PC-3 (cell line): ENCODE data around the gene SPCS3. TPM values are rescaled to one million over a fixed set of nuclear protein-coding genes. Genes with fewer than 3 reads are reported as not detected.

Experiments used
- ATAC-seq: fragments of 200-7000 bp; cut with Tn5 transposase; 2 replicates; pipeline ENCODE4 v1.9.1; 2020; ENCODE audit warnings: mild to moderate bottlenecking, moderate library complexity
- BruUV-seq: library from RNA; stranded (reverse); fragments of 400-500 nt; replicated peaks from 2 replicates; lab custom pipeline; 2021; lab: Mats Ljungman, UMichigan
- CTCF ChIA-PET: fragments of 300-600 bp; sonication (Branson Sonifier 250); formaldehyde crosslinking; loops from one replicate; lab custom pipeline; 2022; ENCODE audit warnings: antibody characterized with exemption; lab: Charles Lee
- POLR2A ChIA-PET: fragments of 300-600 bp; sonication (Branson Sonifier 250); formaldehyde crosslinking; loops from one replicate; lab custom pipeline; 2022; ENCODE audit warnings: antibody characterized with exemption; ENCODE audit not compliant: unreplicated experiment; lab: Charles Lee
- DNase-seq: peaks from one replicate; pipeline ENCODE4 v3.0.0-alpha.2; 2015
- H2AFZ ChIP-seq: fragments of 300-600 bp; sonication (generic); 2 replicates; pipeline ENCODE4 v1.6.0; 2016; ENCODE audit warnings: antibody characterized with exemption, low read length
- H3F3A ChIP-seq: fragments of 300-600 bp; sonication (generic); one replicate; pipeline ENCODE4 v1.6.0; 2017; ENCODE audit warnings: antibody characterized with exemption, low read length, control low read depth, mild to moderate bottlenecking; ENCODE audit not compliant: unreplicated experiment
- H3K27ac ChIP-seq: fragments of 300-600 bp; sonication (generic); 2 replicates; pipeline ENCODE4 v1.5.1; 2016; ENCODE audit warnings: mild to moderate bottlenecking, low read length
- H3K27me3 ChIP-seq: fragments of 300-600 bp; sonication (generic); 2 replicates; pipeline ENCODE4 v1.6.1; 2016; ENCODE audit warnings: low read length, mixed read lengths
- H3K36me3 ChIP-seq: fragments of 300-600 bp; sonication (generic); 2 replicates; pipeline ENCODE4 v1.6.1; 2016; ENCODE audit warnings: low read depth, mixed run types, low read length, mixed read lengths
- H3K4me1 ChIP-seq: fragments of 300-600 bp; sonication (generic); 2 replicates; pipeline ENCODE4 v1.5.1; 2016; ENCODE audit warnings: low read length; ENCODE audit not compliant: insufficient read depth
- H3K4me2 ChIP-seq: fragments of 300-600 bp; sonication (generic); 2 replicates; pipeline ENCODE4 v1.6.0; 2016; ENCODE audit warnings: low read length
- H3K4me3 ChIP-seq: fragments of 300-600 bp; sonication (generic); 2 replicates; pipeline ENCODE4 v1.5.1; 2016; ENCODE audit warnings: mild to moderate bottlenecking, low read length, mixed read lengths
- H3K79me2 ChIP-seq: fragments of 300-600 bp; sonication (generic); 2 replicates; pipeline ENCODE4 v1.6.1; 2017; ENCODE audit warnings: low read length, mixed read lengths
- H3K9ac ChIP-seq: fragments of 300-600 bp; sonication (generic); 2 replicates; pipeline ENCODE4 v1.6.0; 2016; ENCODE audit warnings: mild to moderate bottlenecking, low read length
- H3K9me2 ChIP-seq: fragments of 300-600 bp; sonication (generic); replicated peaks from 2 replicates; pipeline ENCODE4 v1.6.1; 2016; ENCODE audit warnings: mixed run types, low read length, mixed read lengths
- H3K9me3 ChIP-seq: fragments of 300-600 bp; sonication (generic); 2 replicates; pipeline ENCODE4 v1.6.1; 2016; ENCODE audit warnings: low read length, mixed read lengths
- H4K20me1 ChIP-seq: fragments of 300-600 bp; sonication (generic); 2 replicates; pipeline ENCODE4 v1.6.1; 2016; ENCODE audit warnings: low read length, mixed read lengths
- EZH2 ChIP-seq: fragments of 300-600 bp; sonication (generic); IDR thresholded peaks from one replicate; pipeline ENCODE4 v1.6.1; 2017; ENCODE audit warnings: antibody characterized with exemption, mild to moderate bottlenecking, low read length; ENCODE audit not compliant: unreplicated experiment
- EZH2phosphoT487 ChIP-seq: fragments of 300-600 bp; sonication (generic); IDR thresholded peaks from 2 replicates; pipeline ENCODE4 v1.6.1; 2018; ENCODE audit warnings: mild to moderate bottlenecking, antibody characterized with exemption, low read length, borderline replicate concordance
- intact Hi-C: fragments of 100-400 bp; cut with micrococcal nuclease; formaldehyde crosslinking; loops from 2 replicates; pipeline ENCODE4 v1.9.0; 2023
- total RNA-seq: library from RNA; depleted of rRNA; stranded (reverse); fragments of >200 nt; gene quantifications from 2 replicates; pipeline ENCODE4 v1.2.3, GENCODE V29; 2014
- TF ChIP-seq, protein P1 (sequence below): fragments of 300-600 bp; sonication (generic); conservative IDR thresholded peaks from 2 replicates; pipeline ENCODE4 v1.5.1; 2017; ENCODE audit warnings: antibody characterized with exemption, low read depth, mild to moderate bottlenecking, low read length

Gene SPCS3
- total RNA-seq, 1 experiment from 2014 or later: 56.1 TPM

DNA sequence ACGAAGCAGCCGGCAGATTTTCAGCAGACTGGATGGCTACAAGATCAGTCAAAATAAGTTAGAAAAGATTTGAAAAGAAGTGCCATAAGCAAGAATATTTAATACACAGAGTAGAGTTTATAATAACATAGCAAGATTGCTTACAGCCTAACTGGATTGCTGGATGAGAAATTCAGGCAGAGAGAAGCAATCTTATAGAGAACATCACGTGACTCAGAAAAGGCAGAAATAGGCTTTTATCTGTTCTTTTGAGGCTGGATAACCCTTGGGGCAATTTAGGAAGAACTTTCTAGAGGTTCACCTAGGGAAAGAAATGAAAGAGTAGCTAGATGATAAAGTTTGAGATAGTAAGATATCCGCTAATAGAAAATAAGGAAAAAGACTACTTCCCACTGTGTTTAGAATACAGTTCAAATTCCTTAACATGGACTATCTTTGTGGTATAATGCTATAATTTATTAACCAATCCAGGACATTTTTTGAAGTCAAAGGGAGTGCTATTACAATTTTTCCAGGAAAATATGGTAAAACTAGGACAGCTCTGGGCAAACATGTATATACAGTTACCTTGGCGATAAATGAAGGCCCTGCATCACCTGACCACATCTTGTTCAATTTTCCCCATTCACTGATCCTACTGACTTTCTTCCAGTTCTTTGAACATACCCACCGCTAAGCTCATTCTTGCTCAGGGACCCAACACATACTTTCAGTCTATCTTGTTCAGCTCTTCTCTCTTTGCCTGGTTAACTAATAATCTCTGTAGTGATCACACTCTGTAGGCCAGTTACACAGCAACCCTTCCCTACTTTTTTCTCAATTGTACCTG, 12.7 kb upstream of the SPCS3 start:
- Histone ChIP-seq H3F3A (peaks cover 4% of the 10 kb centered on the region), H3K4me3 (no peak overlapping the region), H3K9me3 (no peaks in the 10 kb centered on the region), H3K4me1 (peaks cover 23% of the 10 kb centered on the region), H3K36me3 (no peaks in the 10 kb centered on the region), H3K4me2 (no peak overlapping the region), H3K79me2 (no peaks in the 10 kb centered on the region), H3K9me2 (no peaks in the 10 kb centered on the region), H3K27me3 (no peaks in the 10 kb centered on the region), H4K20me1 (no peaks in the 10 kb centered on the region), H3K27ac (no peak overlapping the region), H3K9ac (no peak overlapping the region), H2AFZ (no peak overlapping the region)
- no peak for DNase-seq
- TF ChIP-seq, protein P1, sequence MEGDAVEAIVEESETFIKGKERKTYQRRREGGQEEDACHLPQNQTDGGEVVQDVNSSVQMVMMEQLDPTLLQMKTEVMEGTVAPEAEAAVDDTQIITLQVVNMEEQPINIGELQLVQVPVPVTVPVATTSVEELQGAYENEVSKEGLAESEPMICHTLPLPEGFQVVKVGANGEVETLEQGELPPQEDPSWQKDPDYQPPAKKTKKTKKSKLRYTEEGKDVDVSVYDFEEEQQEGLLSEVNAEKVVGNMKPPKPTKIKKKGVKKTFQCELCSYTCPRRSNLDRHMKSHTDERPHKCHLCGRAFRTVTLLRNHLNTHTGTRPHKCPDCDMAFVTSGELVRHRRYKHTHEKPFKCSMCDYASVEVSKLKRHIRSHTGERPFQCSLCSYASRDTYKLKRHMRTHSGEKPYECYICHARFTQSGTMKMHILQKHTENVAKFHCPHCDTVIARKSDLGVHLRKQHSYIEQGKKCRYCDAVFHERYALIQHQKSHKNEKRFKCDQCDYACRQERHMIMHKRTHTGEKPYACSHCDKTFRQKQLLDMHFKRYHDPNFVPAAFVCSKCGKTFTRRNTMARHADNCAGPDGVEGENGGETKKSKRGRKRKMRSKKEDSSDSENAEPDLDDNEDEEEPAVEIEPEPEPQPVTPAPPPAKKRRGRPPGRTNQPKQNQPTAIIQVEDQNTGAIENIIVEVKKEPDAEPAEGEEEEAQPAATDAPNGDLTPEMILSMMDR: no peak
- TF ChIP-seq EZH2phosphoT487: no peak
- TF ChIP-seq EZH2: no peak
- CTCF ChIA-PET: no interaction called here
- intact Hi-C loops: no loop called here
- POLR2A ChIA-PET: interaction anchor here (0.6 kb wide), 1 partner anchor 426 kb away, joined by 4 read pairs; no protein-coding TSS in a partner anchor
- no TSS peak for BruUV-seq
- no peak for ATAC-seq

DNA sequence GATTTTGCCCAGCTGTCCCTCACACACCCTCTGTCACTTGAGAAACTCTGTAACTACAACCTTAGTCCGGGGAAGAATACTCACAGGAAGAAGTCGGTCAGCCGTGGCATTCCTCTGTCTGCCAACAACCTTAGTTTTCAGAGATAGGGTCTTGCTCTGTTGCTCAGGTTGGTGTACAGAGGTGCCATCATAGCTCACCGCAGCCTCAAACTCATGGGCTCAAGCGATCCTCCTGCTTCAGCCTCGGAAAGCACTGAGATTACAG, 12.2 kb upstream of the SPCS3 start:
- ChIA-PET POLR2A (no interaction called here), CTCF (no interaction called here)
- no peaks in the 10 kb centered on the region for H3K27me3 ChIP-seq
- ATAC-seq (no peak), DNase-seq (no peak)
- intact Hi-C loops: no loop called here
- no peaks in the 10 kb centered on the region for H3K9me3 ChIP-seq
- no peak overlapping the region for H2AFZ ChIP-seq
- peaks cover 20% of the 10 kb centered on the region for H3K4me1 ChIP-seq
- no peak overlapping the region for H3K4me3 ChIP-seq
- no peaks in the 10 kb centered on the region for H3K36me3 ChIP-seq
- H3K9ac ChIP-seq: no peak overlapping the region
- H3K27ac ChIP-seq: no peak overlapping the region
- no peak overlapping the region for H3K4me2 ChIP-seq
- BruUV-seq: no TSS peak
- H4K20me1 ChIP-seq: no peaks in the 10 kb centered on the region
- no peak for TF ChIP-seq EZH2phosphoT487
- TF ChIP-seq EZH2: no peak
- no peaks in the 10 kb centered on the region for H3K79me2 ChIP-seq
- peaks cover 3% of the 10 kb centered on the region for H3F3A ChIP-seq
- H3K9me2 ChIP-seq: no peaks in the 10 kb centered on the region

DNA sequence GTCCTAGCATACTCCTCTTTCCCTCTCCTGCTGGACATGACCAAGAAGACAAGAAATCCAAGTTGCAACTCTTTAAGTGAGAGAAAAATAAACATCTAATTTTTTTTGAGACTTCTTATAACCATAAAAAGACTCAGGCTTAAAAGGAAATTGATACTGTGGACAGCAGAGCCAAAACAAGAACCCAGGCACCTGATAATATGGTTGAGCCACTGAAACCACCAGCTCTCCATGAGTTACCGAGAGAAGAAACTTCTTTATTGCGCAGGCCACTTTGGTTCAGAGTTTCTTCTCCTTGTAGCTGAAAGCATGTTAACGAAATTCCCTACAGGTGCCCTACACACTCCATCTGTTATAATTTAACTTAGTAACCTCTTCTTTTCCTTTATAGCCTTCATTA, 11.3 kb upstream of the SPCS3 start:
- POLR2A ChIA-PET: no interaction called here
- H3K9me2 ChIP-seq: no peaks in the 10 kb centered on the region
- intact Hi-C loops: no loop called here

More for the DNA sequence above, 11.3 kb upstream of the SPCS3 start:
- no peak for DNase-seq
- BruUV-seq: no TSS peak
- Histone ChIP-seq H3K9ac (no peak overlapping the region), H3K4me3 (no peak overlapping the region), H4K20me1 (no peaks in the 10 kb centered on the region), H3K27ac (no peak overlapping the region), H3K36me3 (no peaks in the 10 kb centered on the region), H3K4me1 (peaks cover 14% of the 10 kb centered on the region), H2AFZ (no peak overlapping the region), H3F3A (no peaks in the 10 kb centered on the region), H3K4me2 (no peak overlapping the region), H3K27me3 (no peaks in the 10 kb centered on the region), H3K79me2 (no peaks in the 10 kb centered on the region), H3K9me3 (no peaks in the 10 kb centered on the region)
- TF ChIP-seq, protein P1: no peak
- TF ChIP-seq EZH2: no peak
- TF ChIP-seq EZH2phosphoT487: no peak
- CTCF ChIA-PET: no interaction called here
- no peak for ATAC-seq
